Measurements from ENCODE around the gene IRF5.
A peak's percentile ranks its signal among the peaks of the same experiment; 100 is the strongest.

Gene IRF5

DNA sequence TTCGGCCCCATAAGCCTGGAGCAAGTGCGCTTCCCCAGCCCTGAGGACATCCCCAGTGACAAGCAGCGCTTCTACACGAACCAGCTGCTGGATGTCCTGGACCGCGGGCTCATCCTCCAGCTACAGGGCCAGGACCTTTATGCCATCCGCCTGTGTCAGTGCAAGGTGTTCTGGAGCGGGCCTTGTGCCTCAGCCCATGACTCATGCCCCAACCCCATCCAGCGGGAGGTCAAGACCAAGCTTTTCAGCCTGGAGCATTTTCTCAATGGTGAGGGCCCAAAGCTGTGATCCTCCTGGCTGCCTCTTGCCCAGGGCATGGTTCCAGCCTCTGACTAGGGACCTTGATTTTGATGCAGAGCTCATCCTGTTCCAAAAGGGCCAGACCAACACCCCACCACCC, 10.1 kb downstream of the IRF5 start:
- TF ChIP-seq, protein P1, sequence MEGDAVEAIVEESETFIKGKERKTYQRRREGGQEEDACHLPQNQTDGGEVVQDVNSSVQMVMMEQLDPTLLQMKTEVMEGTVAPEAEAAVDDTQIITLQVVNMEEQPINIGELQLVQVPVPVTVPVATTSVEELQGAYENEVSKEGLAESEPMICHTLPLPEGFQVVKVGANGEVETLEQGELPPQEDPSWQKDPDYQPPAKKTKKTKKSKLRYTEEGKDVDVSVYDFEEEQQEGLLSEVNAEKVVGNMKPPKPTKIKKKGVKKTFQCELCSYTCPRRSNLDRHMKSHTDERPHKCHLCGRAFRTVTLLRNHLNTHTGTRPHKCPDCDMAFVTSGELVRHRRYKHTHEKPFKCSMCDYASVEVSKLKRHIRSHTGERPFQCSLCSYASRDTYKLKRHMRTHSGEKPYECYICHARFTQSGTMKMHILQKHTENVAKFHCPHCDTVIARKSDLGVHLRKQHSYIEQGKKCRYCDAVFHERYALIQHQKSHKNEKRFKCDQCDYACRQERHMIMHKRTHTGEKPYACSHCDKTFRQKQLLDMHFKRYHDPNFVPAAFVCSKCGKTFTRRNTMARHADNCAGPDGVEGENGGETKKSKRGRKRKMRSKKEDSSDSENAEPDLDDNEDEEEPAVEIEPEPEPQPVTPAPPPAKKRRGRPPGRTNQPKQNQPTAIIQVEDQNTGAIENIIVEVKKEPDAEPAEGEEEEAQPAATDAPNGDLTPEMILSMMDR (IDR thresholded peaks at IDR 0.05; ENCODE audit: insufficient read depth, low read depth, low read length, missing control alignments), result no peak
- no peak overlapping the region for H3K4me3 ChIP-seq (ENCODE audit: low read length)
- peak; percentile 28 for DNase-seq (ENCODE audit: low read depth)

DNA sequence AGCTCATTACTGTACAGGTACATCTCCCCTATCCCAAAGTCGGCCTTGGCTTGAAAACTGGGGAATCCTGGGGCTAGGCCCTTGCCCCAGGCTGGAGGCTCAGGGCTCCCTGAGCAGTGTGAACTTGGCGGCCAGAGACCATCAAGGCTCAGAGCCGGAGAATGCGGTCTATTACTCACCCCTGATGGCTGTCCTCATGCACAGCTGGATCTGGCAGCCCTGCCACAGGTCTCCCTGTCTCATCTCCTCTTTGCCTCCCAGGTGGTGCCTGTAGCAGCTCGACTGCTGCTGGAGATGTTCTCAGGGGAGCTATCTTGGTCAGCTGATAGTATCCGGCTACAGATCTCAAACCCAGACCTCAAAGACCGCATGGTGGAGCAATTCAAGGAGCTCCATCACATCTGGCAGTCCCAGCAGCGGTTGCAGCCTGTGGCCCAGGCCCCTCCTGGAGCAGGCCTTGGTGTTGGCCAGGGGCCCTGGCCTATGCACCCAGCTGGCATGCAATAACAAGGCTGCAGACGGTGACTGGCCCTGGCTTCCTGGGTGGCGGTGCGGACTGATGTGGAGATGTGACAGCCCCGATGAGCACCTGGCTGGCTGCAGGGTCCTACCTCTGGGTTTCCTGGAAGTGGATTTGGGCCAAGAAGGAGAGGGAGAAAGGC, 10.7 kb downstream of the IRF5 start:
- TF ChIP-seq, protein P1 (IDR thresholded peaks at IDR 0.05; ENCODE audit: insufficient read depth, low read depth, low read length, missing control alignments), result no peak
- no peak for DNase-seq (ENCODE audit: low read depth)
- H3K4me3 ChIP-seq (ENCODE audit: low read length), result no peak overlapping the region

DNA sequence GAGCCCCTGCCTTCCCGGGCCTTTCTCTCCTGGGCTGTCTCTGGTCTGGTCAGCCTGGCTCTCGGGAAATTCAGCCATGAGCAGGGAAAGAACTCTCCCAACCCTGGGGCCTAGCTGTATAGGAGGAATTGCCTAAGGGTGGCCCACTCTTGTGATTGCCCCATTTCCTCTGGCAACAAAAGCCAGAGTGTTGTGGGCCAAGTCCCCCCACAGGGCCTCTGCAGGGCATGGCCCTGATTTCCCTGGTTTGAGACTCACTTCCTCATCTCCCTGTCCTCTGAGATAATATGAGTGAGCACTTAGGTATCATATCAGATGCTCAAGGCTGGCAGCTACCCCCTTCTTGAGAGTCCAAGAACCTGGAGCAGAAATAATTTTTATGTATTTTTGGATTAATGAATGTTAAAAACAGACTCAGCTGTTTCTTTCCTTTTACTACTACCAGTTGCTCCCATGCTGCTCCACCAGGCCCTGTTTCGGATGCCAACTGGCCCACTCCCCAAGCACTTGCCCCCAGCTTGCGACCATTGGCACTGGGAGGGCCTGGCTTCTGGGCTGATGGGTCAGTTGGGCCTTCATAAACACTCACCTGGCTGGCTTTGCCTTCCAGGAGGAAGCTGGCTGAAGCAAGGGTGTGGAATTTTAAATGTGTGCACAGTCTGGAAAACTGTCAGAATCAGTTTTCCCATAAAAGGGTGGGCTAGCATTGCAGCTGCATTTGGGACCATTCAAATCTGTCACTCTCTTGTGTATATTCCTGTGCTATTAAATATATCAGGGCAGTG, 11.4 kb downstream of the IRF5 start:
- H3K4me3 ChIP-seq (ENCODE audit: low read length), result no peak overlapping the region
- TF ChIP-seq, protein P1 (IDR thresholded peaks at IDR 0.05; ENCODE audit: insufficient read depth, low read depth, low read length, missing control alignments), result no peak
- no peak for DNase-seq (ENCODE audit: low read depth)

DNA sequence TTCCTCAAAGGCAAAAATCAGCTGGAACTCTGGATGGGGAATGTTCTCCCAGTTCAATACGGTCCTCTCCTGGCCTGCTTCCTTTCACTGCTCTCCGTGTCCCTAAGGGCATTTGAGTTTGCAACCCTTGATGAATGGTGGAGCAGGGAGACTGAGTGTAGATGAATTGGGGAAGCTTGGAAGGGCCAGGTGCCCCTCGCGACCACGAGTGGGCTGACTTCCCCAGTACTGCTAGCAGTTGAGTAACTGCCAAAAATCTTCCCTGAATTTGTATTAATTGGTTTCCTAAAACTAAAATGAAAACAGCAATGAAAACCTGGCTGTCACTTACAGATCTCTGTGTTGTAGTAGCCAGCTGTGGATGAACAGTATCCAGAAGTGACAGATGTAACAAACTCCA, 13.6 kb downstream of the IRF5 start:
- H3K4me3 ChIP-seq (ENCODE audit: low read length), result no peak overlapping the region
- DNase-seq (ENCODE audit: low read depth), result no peak
- TF ChIP-seq, protein P1 (IDR thresholded peaks at IDR 0.05; ENCODE audit: insufficient read depth, low read depth, low read length, missing control alignments), result no peak

DNA sequence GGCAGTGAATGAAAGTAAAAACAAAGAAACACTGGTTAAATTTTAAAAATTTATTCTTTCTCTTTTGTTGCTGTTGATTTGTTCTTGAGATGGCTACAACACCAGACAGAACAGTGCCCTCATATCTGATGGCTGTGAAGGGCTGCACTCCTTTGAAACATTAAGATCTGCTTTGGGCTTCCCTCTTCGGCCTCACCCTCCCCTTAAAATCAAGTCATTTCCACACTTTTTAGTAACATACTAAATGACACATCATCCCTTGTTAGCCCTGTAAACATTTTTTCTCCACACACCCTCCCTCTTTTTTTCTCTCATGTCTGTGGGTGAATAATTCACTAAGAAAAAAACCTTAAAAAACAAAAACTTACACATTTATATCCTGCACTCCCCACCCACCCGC, 16.4 kb downstream of the IRF5 start:
- TF ChIP-seq, protein P1 (IDR thresholded peaks at IDR 0.05; ENCODE audit: insufficient read depth, low read depth, low read length, missing control alignments), result no peak
- no peak overlapping the region for H3K4me3 ChIP-seq (ENCODE audit: low read length)
- DNase-seq (ENCODE audit: low read depth), result no peak

DNA sequence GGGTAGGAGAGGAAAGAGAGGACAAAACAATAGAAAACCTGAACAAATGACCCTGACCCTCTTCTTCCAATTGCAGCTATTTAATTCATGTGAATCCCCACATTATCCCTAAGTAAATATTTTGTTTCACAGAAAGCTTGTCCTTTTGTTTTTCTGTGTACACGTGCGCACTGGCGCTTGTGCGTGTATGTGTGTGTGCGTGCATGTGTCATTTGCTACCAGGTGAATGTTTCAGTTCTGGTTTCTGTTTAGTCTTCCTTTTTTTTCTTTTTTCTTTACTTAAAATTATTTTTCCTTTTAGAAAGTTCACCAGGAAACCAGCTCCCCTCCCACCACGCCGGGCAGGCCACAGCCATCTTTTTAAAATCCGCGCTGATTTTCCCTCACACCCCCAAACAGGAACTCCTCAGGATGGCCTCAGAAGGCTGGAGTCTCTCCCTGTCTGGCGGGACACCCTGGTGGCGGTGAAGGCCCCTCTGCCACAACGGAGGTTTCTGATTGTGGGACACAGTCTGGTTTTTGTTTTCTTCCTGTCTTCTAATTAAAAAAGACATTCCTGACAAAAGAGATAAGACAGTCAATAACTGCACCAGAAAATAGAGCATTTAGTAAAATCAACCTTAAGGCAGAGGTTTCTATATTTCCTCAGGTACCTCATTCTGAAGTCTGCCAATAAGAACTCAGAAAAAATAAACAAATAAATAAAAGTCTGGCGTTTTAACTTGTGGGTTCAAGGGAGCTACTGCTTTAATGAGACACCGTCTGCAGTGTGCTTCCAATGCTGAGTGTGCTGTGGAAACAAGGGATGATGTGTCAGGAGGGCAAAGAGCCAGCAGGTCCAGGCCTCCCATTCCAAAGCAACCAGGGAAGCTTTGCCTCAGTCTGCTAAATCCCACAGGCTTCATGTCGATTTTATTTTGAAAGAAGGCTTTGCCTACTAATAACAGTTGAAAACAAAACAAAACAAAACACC, 17.4 kb downstream of the IRF5 start:
- DNase-seq (ENCODE audit: low read depth), result peak; percentile 66
- TF ChIP-seq, protein P1 (IDR thresholded peaks at IDR 0.05; ENCODE audit: insufficient read depth, low read depth, low read length, missing control alignments), result no peak

More for the DNA sequence above, 17.4 kb downstream of the IRF5 start:
- no peak overlapping the region for H3K4me3 ChIP-seq (ENCODE audit: low read length)

All from epithelial cell of esophagus (primary cell).